ENCODE measurements around the gene RUVBL1.

RUVBL1 gene

DNA sequence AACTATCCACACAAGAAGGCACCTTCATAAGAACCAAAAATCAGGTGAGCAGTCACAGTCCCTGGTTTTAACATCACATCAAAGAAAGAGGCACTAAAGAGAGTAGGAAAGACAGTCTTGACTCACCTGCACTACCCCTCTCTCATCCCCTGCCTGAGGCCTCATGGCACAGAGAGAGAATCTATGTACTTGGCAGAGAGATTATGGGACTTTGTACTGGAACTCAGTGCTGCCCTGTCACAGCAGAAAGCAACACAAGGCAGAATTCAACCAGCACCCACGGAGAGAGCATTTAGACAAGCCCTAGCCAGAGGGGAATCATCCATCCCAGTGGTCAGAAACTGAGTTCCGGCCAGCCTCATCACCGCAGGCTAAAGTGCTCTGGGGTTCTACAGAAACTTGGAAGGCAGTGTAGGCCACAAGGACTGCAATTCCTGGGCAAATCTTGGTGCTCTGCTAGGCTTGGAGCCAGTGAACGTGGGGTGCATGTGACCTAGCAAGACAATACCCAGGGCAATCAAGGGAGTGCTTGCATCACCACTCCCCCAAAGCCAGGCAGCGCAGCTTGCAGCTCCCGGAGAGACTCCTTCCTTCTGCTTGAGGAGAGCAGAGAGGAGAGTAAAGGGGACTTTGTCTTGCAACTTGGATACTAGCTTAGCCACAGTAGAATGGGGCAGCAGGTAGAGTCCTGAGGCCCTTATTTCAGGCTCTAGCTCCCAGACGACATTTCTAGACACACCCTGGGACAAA, 8.5 kb upstream of the RUVBL1 start:
- DNase-seq = no peak

DNA sequence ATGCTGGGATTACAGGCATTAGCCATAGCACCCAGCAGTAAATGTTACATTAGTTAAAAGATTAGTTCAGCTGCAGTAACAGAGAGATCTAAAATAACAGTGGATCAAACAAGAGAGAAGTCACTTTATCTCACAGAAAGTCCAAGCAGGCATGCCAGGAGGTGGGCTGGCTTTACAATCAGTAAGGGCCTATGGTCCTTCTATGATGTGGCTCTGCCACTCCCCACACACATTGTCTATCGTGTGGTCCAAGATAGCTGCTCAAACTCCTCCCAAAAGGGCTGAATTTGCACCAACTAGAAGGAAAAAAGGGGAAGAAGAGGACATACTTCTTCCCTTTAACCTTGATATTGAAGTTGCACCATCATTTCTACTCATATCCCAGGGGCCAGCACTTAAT, 4.6 kb upstream of the RUVBL1 start:
- peak; percentile 89 for DNase-seq

DNA sequence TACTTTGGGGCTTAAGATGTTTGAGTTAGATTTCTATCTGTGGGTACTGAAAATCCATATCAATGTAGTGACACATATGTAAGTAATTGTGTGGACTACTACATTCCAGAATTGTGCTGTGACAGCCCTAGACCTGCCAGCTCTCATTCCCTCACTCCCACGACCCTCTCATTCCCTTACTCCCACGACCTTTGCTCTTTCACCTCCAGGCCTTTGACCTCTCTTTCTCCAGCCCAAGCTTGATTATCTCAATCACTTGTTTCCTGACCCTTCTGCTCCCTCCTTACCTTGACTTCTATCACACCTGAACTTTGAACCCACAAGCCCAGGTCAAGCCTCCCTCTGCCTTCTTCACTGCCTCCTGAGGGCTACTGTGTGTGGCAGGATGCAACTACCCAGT, 3.6 kb upstream of the RUVBL1 start:
- no peak for DNase-seq

- peak; percentile 25 for DNase-seq
Observed at GRCh38 chr3:128123156-128123537, 465 bp downstream of the RUVBL1 start.

DNA sequence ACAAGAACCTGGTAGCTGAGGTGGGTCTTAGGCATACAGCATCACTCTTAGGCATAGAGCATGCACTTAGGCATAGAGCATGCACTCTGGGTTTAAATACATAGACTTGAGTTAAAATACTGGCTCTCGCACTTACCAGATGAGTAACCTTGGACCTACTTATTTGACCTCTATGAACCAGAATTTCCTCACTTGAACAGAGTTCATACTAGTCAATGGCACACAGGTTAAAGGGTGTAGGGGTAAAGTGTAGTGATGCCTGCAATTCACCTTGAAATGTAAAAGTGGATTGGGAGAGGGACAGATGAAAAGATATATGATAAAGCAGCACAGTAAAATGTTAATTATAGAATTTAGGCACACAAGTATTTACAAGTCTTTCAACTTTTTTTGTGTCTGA, 1.6 kb downstream of the RUVBL1 start:
- no peak for DNase-seq

DNA sequence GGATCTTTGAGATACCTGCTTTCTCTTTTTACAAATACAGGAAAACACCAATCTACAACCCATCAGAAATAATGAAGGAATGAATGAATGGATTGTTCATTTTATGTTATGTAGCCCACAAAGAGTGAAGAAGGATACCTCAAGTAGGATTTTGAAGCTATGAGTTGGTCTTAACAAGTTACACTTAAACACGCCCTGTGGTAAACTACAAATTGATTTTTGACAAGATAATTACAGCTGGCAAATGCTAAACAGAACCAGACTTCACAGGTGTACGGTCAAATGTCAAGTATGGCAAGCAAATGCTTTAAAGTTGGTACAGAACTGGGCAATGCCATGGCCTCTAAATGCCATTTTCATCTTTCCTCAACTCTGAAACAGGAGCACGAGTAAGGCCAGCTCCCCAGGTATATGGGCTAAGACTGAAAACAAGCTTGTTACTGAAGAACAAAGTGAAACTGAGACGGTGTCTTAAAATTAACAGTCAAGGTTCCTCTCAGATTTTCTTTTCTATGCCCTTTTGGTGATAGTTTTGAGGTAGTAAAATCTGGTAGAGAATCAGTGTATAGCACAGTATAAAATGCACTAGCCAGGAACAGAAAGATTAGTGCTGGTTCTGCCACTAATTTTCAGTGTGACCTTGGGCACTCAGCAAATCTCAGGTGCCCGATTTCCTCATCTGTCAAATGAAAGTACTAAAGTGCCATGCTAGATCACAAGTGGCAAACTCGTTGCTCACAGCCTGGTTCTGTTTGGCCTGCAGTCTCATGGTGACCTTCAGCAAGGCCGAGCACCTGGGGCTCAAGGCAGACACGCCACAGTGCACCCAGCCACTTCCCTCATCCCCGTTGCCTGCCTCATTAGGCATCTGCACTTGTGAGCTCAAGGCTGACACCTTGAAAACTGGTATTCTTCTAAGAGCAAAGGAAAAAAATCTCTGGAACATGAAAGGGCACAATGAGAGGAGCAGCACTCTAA, 9.5 kb downstream of the RUVBL1 start:
- no peak for DNase-seq

DNA sequence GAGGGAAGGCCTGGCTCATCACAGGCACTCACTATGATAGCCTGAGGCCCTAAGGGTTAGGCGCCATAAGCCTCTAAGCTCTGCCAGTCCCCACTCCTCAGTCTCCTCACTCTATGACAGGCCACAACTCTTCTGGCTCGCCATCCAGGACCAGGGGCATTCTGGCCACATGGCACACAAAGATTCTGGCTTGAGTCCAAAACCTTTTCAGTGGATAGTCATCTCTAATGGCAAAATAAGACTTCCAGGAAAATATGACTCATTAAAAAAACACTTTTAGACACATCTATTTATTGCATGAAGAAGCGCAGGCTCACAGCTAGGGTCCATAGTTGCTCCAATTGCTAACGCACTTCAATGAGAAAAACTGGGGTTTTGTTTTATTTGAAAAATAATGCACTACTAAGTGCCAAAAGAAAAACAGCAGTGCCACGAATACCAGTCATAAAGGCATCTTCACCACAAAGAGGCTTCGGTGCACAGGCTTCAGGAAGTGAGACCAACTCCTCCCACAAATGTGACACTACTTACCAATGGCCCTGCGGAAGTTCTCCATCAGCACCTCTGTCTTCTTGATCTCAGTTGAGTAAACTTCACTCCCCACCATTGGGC, 11.1 kb downstream of the RUVBL1 start:
- no peak for DNase-seq

DNA sequence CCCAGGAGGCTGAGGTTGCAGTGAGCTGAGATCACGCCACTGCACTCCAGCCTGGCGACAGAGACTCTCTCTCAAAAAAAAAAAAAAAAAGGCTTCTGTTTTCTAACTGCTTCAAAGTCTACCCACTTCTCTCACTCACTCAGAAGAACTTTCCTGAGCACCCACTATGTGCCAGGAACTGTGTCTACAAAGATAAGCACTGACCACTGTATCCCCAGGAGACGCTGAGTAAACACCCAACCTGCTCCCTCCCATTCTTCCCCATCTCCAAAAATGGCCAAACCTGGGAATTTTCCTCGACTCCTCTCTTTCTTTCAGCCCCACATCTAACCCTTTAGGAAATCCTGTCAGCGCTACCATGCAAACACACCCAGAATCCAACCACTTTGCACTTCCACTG, 12.5 kb downstream of the RUVBL1 start:
- no peak for DNase-seq

DNA sequence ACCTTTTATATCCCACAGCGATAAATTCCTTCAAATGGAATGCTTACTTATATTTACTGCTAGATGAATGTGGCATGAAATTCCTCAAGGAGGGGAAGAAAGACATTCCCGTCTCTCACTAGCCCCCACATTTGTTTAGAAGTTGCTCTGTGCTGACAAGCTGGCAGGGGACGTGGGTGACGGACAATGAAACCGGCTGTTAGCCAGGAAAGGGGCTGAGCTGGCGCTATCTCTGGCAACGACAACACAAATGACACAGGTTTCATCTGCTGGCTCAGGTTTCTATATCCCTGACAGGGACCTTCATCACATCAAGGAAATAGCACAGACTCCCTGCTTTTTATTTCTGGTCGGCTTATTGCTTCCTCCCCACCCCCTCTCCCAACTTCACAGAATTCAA, 15.8 kb downstream of the RUVBL1 start:
- DNase-seq = no peak

DNA sequence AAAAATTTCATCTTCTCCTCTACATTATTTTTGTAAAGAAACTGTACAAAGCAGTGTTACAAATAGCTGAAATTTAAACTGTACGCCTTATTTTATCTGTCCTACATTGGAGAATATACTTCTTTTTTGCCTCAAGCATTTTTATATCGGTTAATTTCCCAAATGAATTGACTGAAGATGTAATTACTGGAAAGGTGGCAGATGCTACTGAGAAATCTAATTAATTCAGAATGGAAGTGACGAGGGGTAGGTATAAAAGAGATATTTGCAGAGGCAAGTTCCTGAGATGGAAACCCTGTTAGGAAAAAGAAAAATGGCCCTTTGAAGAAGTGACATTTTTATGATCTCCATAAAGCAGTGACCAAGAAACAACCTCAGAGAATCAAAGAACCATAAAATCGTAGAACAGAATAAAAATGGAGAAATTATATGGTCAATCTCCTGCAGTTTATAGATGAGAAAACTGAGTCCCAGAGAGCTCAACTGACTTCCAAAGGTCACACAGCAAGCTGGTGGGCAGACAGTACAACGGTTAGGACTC, 20.4 kb downstream of the RUVBL1 start:
- no peak for DNase-seq

GRCh38 chr3:128100638-128101037, 23.0 kb downstream of the RUVBL1 start:
- no peak for DNase-seq

DNA sequence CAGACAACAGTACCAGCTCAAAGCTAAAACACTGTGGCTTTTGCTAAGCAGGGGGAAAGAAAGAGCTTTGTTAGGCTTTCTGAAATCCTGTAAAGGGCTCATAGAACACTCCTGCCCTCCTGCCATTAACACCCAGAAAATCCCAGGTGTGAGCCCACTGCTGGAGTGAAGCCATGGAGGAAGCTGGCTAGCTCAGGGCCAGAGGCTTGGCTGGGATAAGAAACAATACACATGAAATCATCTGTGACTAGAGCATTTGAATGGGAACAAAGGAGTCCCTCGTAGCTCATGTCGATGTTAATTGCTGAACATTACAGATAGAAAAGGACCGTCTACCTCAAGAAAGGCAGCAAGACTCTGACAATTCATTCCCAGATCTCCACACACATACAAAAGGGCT, 23.5 kb downstream of the RUVBL1 start:
- no peak for DNase-seq

- DNase-seq = no peak
Observed at GRCh38 chr3:128098234-128098633, 25.4 kb downstream of the RUVBL1 start.

DNA sequence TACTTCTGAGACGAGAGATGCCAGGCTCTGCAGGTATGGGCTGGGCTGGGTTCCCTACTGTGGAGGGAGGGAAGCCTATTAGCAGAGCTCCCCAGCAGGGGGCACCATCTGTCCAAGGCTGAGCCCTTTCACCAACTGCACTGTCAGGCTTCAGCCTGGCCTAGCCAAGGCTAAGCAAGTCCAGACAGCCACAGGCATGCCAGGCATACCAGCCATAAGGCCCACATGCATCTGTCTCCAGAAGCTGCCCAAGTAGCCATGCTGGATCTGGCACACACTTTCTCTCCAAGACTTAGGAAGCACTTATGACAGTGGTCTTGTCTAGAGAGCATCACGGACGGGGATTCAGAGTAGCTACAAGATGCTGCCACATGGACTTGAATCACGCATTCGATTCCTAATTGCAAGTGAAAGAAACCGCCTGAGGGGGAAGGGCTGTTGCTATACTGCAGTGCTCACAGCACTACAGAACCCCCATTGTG, 28.3 kb downstream of the RUVBL1 start:
- DNase-seq = peak; percentile 80

DNA sequence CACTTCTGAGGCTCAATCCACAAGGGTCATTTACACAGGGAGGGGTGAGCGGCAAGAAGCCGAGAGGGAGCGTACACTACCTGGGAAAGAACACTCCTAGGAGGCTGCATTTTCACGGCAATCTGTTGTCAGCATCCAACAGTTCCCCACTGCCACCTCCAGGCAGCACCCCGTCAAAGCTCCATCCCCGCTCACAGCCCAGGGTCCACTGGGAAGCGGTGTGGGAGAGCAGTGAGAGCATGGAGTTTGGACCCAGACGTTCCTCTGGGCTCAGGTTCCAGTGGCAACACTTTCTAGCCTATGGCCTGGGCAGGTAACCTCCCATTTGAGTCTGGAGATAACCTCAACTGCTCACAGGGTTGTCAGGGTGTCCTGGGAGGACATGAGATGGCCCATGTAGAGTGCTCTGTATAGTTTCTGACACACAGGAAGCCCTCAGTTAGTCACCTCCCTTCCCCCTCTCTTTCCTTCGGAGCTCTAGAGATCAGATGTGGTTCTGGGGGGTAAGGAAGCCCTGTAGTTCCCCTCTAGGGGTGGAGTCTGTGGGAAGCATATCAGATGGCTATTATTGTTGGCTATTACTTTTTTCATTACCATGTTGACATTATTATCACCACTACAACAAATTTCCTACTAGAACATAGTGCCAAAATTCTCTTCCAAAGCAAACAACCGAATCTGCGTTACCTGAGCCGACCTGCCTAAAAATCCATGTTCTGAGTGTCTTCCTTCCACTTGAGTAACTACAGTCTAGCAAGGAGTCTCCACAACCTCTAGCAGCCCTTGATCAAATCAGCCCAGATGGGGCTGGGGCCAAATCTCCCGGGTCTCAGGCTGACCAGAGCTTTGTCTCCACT, 29.1 kb downstream of the RUVBL1 start:
- no peak for DNase-seq

DNA sequence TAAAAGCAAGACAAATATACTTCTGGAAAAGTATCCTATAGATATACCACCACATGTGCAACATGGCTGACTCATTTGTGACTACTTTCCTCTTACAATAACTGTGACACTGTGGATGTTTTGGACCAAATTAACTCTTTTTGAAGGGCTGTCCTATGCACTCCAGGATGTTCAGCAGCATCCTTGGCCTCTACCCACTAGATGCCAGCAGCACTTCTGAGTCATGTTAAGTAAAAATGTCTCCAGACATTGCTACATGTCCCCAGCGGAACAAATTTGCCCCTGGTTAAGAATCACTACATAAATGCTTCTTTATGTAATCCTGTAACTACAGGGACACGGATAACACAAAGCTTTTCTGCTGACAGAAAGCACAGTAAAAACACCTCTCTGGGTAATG, 32.0 kb downstream of the RUVBL1 start:
- DNase-seq = no peak

GRCh38 chr3:128089135-128089534, 34.5 kb downstream of the RUVBL1 start:
- no peak for DNase-seq

- DNase-seq = no peak
Observed at GRCh38 chr3:128084675-128085021, 39.0 kb downstream of the RUVBL1 start.

- no peak for DNase-seq
Observed at GRCh38 chr3:128083980-128084674, 39.5 kb downstream of the RUVBL1 start.

DNA sequence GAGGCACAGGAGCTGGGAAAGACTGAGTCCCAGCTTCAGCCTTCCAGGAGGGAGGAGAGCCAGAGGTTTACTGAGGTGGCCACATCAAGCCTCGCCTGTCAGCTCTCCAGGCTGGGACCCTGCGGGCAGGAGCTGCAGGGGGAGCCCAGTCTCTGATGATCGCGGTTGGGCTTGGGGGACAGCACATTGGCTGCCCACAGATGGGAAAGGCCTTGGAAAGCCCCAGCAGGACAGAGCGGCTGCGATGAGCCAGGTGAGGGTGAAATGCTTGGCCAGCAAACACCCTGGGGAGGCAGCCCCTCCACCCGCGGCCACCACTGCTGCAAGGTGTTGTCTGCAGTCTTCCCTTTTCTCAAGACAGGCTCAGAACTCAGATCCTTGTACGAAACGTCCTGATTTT, 40.2 kb downstream of the RUVBL1 start:
- DNase-seq = no peak

DNA sequence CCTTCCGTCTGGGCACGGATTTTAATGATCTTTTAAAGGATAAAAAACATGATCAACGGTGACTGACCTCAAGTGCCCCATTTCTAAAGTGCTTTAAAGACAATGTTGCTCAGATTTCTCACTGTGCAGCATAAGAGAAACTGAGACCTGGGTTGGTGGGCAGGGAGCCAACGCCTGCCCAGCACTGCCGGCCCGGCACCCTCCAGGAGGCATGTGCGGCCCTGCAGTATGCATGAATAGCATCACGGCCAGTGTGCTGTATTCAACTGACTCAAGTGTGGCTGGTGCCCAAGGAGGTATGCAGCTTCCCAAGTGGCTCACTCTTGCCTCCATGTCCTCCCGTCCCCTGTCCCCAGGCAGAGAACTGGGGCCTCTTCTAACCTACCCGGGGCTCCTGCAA, 41.1 kb downstream of the RUVBL1 start:
- DNase-seq = no peak

DNA sequence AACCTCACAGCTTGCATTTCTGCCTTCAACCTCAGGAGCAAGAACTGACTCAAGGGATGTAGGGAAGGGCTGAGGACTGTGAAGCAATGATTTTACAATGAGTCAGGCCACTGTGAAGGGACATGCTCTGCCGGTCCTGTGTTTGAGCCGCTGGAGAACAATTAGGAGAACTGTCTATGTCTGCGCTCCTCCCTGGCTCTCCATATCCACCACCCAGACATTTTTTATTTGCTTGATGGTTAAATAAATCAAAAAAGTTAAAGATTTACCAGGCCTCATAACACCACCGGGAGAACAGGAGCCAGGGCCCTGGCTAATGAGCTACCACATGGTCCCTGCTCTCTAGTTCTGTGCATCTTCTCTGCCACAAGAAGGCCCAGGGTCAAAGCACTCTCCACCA, 41.8 kb downstream of the RUVBL1 start:
- DNase-seq = no peak

Data from OCI-M1 (cell line).